ENCODE measurements around the gene CD46.

DNA sequence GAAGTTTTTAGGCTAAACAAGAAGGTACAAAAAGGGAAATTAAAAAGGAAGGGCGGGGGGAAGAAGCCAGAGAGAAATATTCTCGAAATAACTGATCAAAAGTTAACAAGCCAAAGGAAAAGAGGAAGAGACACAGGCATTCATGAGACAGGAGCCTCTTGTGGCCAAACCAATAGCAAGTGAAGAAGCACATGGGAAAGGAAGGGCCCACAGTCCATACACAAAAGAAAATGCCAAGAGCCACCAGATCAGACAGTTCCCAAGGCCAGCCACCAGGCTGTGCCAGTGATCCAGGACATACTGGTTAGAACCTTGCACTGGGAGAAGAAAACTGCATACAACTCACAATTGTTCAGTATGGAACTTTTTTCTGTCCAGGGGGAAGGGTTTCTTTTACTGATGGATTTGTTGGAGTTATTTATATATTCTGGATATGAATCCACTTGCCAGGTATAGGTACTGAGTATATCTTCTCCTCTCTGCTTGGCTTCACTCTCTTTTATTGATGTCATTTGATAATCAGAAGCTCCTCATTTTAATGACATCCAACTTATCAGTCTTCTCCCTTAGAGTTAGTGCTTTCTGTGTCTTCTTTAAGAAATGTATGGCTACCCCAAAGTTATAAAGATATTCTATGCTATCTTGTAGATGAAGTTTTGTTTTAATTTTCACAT, 76.8 kb downstream of the CD46 start:
- no peak for TF ChIP-seq POLR2A (IDR thresholded peaks at IDR 0.05)
- TF ChIP-seq, protein P1, sequence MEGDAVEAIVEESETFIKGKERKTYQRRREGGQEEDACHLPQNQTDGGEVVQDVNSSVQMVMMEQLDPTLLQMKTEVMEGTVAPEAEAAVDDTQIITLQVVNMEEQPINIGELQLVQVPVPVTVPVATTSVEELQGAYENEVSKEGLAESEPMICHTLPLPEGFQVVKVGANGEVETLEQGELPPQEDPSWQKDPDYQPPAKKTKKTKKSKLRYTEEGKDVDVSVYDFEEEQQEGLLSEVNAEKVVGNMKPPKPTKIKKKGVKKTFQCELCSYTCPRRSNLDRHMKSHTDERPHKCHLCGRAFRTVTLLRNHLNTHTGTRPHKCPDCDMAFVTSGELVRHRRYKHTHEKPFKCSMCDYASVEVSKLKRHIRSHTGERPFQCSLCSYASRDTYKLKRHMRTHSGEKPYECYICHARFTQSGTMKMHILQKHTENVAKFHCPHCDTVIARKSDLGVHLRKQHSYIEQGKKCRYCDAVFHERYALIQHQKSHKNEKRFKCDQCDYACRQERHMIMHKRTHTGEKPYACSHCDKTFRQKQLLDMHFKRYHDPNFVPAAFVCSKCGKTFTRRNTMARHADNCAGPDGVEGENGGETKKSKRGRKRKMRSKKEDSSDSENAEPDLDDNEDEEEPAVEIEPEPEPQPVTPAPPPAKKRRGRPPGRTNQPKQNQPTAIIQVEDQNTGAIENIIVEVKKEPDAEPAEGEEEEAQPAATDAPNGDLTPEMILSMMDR (IDR thresholded peaks at IDR 0.05) = peak; percentile 80 to 97
